Measurements from ENCODE around the gene NRM. TPM values are rescaled to one million over a fixed set of nuclear protein-coding genes. Genes with fewer than 3 reads are reported as not detected.
"Not testable (repeated sequence)": the region's sequence is repeated elsewhere in the genome, so short reads cannot be mapped to it uniquely, and the experiment has no call there.

NRM gene
- total and polyA plus RNA-seq, 2 of the 13 experiments (the other 11 are each of a cell fraction or from before 2014, with no cell fraction given), result 12.5 to 16.0 TPM

DNA sequence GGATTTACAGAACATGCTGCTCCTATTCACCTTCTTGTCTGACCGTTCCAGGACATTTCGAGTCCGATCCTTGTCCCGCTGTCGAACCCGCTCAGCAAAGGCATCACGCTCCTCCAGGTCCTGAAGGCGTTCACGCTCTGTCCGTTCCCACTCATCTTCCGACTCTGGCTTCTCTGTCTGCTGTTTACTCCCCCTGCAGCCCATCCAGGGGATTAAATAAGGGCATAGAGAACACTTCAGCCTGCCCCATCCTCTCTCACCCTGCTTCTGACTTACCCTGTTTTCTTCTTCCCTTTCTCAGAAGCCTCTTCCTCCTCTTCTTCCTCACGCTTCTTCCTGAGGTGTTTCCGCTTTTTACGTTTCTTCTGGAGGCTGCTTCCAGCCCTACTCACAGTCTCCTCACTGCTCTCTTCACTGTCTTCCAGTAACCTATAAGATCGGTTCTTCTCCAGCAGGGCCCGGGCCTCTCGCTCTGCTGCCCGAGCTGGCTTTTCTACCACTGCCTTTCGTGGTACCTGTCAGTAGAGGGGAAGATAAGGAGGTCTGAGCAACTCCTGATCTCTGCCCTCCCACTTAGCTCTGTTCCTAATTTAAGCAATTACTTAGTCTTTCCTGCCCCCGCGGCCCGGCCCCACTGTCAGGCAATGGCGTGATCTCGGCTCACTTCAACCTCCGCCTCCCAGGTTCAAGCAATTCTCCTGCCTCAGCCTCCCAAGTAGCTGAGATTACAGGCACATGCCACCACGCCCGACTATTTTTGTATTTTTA is 19.8 kb downstream of the NRM start (continued):
- no peak for TF ChIP-seq ZNF121 (CRISPR knock-in tag; IDR thresholded peaks at IDR 0.05)
- no peak for TF ChIP-seq ZNF788 (CRISPR knock-in tag; IDR thresholded peaks at IDR 0.05; ENCODE audit: borderline replicate concordance)
- no peak for TF ChIP-seq SATB2 (CRISPR knock-in tag; IDR thresholded peaks at IDR 0.05)
- 0 out of 2 replicates have a peak, but pooled peaks have one; percentile 13 for TF ChIP-seq THAP11 (CRISPR knock-in tag; IDR thresholded peaks at IDR 0.05)
- peak; percentile 28; the same call in 1 of the 2 replicates for TF ChIP-seq ZNF839 (CRISPR knock-in tag; IDR thresholded peaks at IDR 0.05; ENCODE audit: borderline replicate concordance)

DNA sequence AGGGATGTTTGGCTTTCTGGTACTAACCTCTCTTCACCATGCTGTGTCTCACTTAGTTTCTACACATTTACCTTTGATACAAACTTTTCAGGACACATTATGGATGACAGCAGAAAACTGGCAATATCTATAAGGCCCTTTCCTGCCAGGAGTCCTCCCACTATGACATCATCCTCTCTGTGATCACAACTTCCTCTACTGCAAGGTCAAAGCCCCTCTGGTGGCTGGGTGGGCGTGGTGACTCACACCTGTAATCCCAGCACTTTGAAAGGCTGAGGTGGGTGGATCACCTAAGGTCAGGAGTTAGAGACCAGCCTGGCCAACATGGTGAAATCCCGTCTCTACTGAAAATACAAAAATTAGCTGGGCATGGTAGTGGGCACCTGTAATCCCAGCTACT is 24.5 kb downstream of the NRM start:
- H4K20me1 ChIP-seq (ENCODE audit: insufficient read depth, low read length); H3K4me3 ChIP-seq (replicated peaks in 1 of 3; ENCODE audit: insufficient read depth in 1 of 3, low read depth in 2 of 3, low read length in 3 of 3); intact Hi-C loops (cut with micrococcal nuclease; ENCODE audit: unreplicated experiment); H3K27ac ChIP-seq (ENCODE audit: extremely low read length, insufficient read depth, low read length); BruUV-seq (replicated peaks); FAIRE-seq; POLR2A ChIA-PET; H3K27me3 ChIP-seq (ENCODE audit: control insufficient read depth in 1 of 2, insufficient read depth in 2 of 2, low read length in 2 of 2); H3K9me3 ChIP-seq (ENCODE audit: low read length); H2AFZ ChIP-seq (ENCODE audit: low read length); CTCF ChIA-PET (ENCODE audit: low intra/inter-chr PET ratio, low total read pairs); H3K79me2 ChIP-seq (ENCODE audit: insufficient read depth, low read length); in situ Hi-C loops (cut with HindIII; ENCODE audit: extremely low pct_ligation_motif_present, low pct_unique_long_range_greater_than_20kb); ATAC-seq; H3K4me2 ChIP-seq (ENCODE audit: low read depth, low read length); H3K9ac ChIP-seq (ENCODE audit: insufficient read depth, low read depth, low read length): not testable (repeated sequence)
- 81% methylated on average over 2 of the region's 2 CpGs for WGBS (ENCODE audit: low lambda C conversion rate)
- peak; percentile 73 for DNase-seq (ENCODE audit: low spot score)
- Histone ChIP-seq H3K4me1 (ENCODE audit: insufficient read depth, low read length) (peaks cover 16% of the 10 kb centered on the region), H3K36me3 (replicated peaks in 1 of 2; ENCODE audit: control insufficient read depth in 1 of 2, insufficient read depth in 2 of 2, low read length in 2 of 2) (peaks cover 34 to 76% of the 10 kb centered on the region in 2 experiments)
- peak; percentile 37; the same call in 1 of the 2 replicates for TF ChIP-seq NR2C2 (CRISPR knock-in tag; IDR thresholded peaks at IDR 0.05; ENCODE audit: borderline replicate concordance)
- TF ChIP-seq, protein P1, sequence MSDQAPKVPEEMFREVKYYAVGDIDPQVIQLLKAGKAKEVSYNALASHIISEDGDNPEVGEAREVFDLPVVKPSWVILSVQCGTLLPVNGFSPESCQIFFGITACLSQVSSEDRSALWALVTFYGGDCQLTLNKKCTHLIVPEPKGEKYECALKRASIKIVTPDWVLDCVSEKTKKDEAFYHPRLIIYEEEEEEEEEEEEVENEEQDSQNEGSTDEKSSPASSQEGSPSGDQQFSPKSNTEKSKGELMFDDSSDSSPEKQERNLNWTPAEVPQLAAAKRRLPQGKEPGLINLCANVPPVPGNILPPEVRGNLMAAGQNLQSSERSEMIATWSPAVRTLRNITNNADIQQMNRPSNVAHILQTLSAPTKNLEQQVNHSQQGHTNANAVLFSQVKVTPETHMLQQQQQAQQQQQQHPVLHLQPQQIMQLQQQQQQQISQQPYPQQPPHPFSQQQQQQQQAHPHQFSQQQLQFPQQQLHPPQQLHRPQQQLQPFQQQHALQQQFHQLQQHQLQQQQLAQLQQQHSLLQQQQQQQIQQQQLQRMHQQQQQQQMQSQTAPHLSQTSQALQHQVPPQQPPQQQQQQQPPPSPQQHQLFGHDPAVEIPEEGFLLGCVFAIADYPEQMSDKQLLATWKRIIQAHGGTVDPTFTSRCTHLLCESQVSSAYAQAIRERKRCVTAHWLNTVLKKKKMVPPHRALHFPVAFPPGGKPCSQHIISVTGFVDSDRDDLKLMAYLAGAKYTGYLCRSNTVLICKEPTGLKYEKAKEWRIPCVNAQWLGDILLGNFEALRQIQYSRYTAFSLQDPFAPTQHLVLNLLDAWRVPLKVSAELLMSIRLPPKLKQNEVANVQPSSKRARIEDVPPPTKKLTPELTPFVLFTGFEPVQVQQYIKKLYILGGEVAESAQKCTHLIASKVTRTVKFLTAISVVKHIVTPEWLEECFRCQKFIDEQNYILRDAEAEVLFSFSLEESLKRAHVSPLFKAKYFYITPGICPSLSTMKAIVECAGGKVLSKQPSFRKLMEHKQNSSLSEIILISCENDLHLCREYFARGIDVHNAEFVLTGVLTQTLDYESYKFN (CRISPR knock-in tag; conservative IDR thresholded peaks at IDR 0.05), result 0 out of 2 replicates have a peak, but pooled peaks have one; percentile 37
- 0 out of 2 replicates have a peak, but pooled peaks have one; percentile 19 for TF ChIP-seq SP5 (CRISPR knock-in tag; IDR thresholded peaks at IDR 0.05; ENCODE audit: borderline replicate concordance, low read depth)
- peak; percentile 46 for TF ChIP-seq GABPB1 (CRISPR knock-in tag; IDR thresholded peaks at IDR 0.05)
- TF ChIP-seq RARA (CRISPR knock-in tag; IDR thresholded peaks at IDR 0.05), result peak; percentile 45; the same call in 1 of the 2 replicates
- TF ChIP-seq, protein P2, sequence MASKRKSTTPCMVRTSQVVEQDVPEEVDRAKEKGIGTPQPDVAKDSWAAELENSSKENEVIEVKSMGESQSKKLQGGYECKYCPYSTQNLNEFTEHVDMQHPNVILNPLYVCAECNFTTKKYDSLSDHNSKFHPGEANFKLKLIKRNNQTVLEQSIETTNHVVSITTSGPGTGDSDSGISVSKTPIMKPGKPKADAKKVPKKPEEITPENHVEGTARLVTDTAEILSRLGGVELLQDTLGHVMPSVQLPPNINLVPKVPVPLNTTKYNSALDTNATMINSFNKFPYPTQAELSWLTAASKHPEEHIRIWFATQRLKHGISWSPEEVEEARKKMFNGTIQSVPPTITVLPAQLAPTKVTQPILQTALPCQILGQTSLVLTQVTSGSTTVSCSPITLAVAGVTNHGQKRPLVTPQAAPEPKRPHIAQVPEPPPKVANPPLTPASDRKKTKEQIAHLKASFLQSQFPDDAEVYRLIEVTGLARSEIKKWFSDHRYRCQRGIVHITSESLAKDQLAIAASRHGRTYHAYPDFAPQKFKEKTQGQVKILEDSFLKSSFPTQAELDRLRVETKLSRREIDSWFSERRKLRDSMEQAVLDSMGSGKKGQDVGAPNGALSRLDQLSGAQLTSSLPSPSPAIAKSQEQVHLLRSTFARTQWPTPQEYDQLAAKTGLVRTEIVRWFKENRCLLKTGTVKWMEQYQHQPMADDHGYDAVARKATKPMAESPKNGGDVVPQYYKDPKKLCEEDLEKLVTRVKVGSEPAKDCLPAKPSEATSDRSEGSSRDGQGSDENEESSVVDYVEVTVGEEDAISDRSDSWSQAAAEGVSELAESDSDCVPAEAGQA (IDR thresholded peaks at IDR 0.05; ENCODE audit: low read depth), result 0 out of 2 replicates have a peak, but pooled peaks have one; percentile 33
- TF ChIP-seq, protein P2 (CRISPR knock-in tag; IDR thresholded peaks at IDR 0.05; ENCODE audit: borderline replicate concordance), result not testable (repeated sequence)
- TF ChIP-seq FOSL1 (CRISPR knock-in tag; IDR thresholded peaks at IDR 0.05; ENCODE audit: borderline replicate concordance), result peak; percentile 42; the same call in 1 of the 2 replicates

All from HepG2 (cell line).